Measurements from ENCODE around the gene MVD.

MVD gene

GRCh38 chr16:88647178-88648070 is 15.5 kb downstream of the MVD start:
- in situ Hi-C loops (cut with MboI; ENCODE audit: low pct_unique_long_range_greater_than_20kb, low sequenced_read_pairs, unreplicated experiment): no loop called here
- TF ChIP-seq CTCF (IDR thresholded peaks at IDR 0.05; ENCODE audit: extremely low read depth, insufficient read depth, missing control alignments): no peak
- no peak for DNase-seq (ENCODE audit: low spot score)

- no peak for TF ChIP-seq CTCF (IDR thresholded peaks at IDR 0.05; ENCODE audit: extremely low read depth, insufficient read depth, missing control alignments)
- no peak for DNase-seq (ENCODE audit: low spot score)
- in situ Hi-C loops (cut with MboI; ENCODE audit: low pct_unique_long_range_greater_than_20kb, low sequenced_read_pairs, unreplicated experiment): no loop called here
These were observed 16.4 kb downstream of the MVD start for GRCh38 chr16:88646345-88647034.

- no peak for DNase-seq (ENCODE audit: low spot score)
- in situ Hi-C loops (cut with MboI; ENCODE audit: low pct_unique_long_range_greater_than_20kb, low sequenced_read_pairs, unreplicated experiment): no loop called here
- TF ChIP-seq CTCF (IDR thresholded peaks at IDR 0.05; ENCODE audit: extremely low read depth, insufficient read depth, missing control alignments): no peak
These were observed 16.9 kb downstream of the MVD start for GRCh38 chr16:88645941-88646340.

GRCh38 chr16:88645455-88645854 is 17.4 kb downstream of the MVD start:
- TF ChIP-seq CTCF (IDR thresholded peaks at IDR 0.05; ENCODE audit: extremely low read depth, insufficient read depth, missing control alignments): no peak
- in situ Hi-C loops (cut with MboI; ENCODE audit: low pct_unique_long_range_greater_than_20kb, low sequenced_read_pairs, unreplicated experiment): no loop called here
- no peak for DNase-seq (ENCODE audit: low spot score)

- DNase-seq (ENCODE audit: low spot score): no peak
- in situ Hi-C loops (cut with MboI; ENCODE audit: low pct_unique_long_range_greater_than_20kb, low sequenced_read_pairs, unreplicated experiment): no loop called here
- no peak for TF ChIP-seq CTCF (IDR thresholded peaks at IDR 0.05; ENCODE audit: extremely low read depth, insufficient read depth, missing control alignments)
These were observed 19.3 kb downstream of the MVD start for GRCh38 chr16:88643644-88643932.

GRCh38 chr16:88642881-88643643 is 19.8 kb downstream of the MVD start:
- in situ Hi-C loops (cut with MboI; ENCODE audit: low pct_unique_long_range_greater_than_20kb, low sequenced_read_pairs, unreplicated experiment): no loop called here
- DNase-seq (ENCODE audit: low spot score): no peak
- no peak for TF ChIP-seq CTCF (IDR thresholded peaks at IDR 0.05; ENCODE audit: extremely low read depth, insufficient read depth, missing control alignments)

Data from GM13977 (cell line).